HepG2 (cell line): ENCODE results near the gene CLEC4M.

Experiments
- BRCA1 ChIP-seq: sonication (generic); formaldehyde crosslinking; IDR thresholded peaks from 2 replicates; pipeline ENCODE4 v1.4.0; 2020; ENCODE audit warnings: missing genetic modification reagents
- CHCHD3 ChIP-seq: sonication (generic); formaldehyde crosslinking; IDR thresholded peaks from 2 replicates; pipeline ENCODE4 v1.8.0; 2022; ENCODE audit warnings: mild to moderate bottlenecking, missing genetic modification reagents, moderate library complexity
- CTCF ChIP-seq: sonication (generic); formaldehyde crosslinking; IDR thresholded peaks from 2 replicates; pipeline ENCODE4 v1.5.0; 2020; ENCODE audit warnings: mild to moderate bottlenecking, missing genetic modification reagents, moderate library complexity
- GABPA ChIP-seq, 2 experiments: IDR thresholded peaks; 2 replicates each; pipeline ENCODE4 v1.6.1; 2011 to 2016; ENCODE audit warnings: low read depth in 2 of 2, low read length in 1 of 2, missing biosample characterization in 1 of 2, missing genetic modification characterization in 1 of 2
- MLX ChIP-seq: IDR thresholded peaks from 2 replicates; pipeline ENCODE4 v1.6.1; 2016
- SRF ChIP-seq: IDR thresholded peaks from 2 replicates; pipeline ENCODE4 v1.6.1; 2011; ENCODE audit warnings: mild to moderate bottlenecking, low read depth, low read length, moderate library complexity
- ZNF329 ChIP-seq: sonication (generic); formaldehyde crosslinking; IDR thresholded peaks from 2 replicates; pipeline ENCODE4 v1.9.0; 2021; ENCODE audit warnings: low read depth, mild to moderate bottlenecking, missing genetic modification reagents

- TF ChIP-seq CTCF (no peak), BRCA1 (CRISPR knock-in tag) (no peak), GABPA (IDR thresholded peaks at IDR 0.05; ENCODE audit: low read depth, low read length) (no peak), GABPA (CRISPR knock-in tag; IDR thresholded peaks at IDR 0.05; ENCODE audit: low read depth) (no peak), SRF (no peak), CHCHD3 (CRISPR knock-in tag) (no peak), ZNF329 (CRISPR knock-in tag) (no peak), MLX (CRISPR knock-in tag) (no peak)
Measured at GRCh38 chr19:7751157-7751783, 11.8 kb upstream of the CLEC4M start.
